ENCODE data around the gene EEFSEC.

Gene EEFSEC

DNA sequence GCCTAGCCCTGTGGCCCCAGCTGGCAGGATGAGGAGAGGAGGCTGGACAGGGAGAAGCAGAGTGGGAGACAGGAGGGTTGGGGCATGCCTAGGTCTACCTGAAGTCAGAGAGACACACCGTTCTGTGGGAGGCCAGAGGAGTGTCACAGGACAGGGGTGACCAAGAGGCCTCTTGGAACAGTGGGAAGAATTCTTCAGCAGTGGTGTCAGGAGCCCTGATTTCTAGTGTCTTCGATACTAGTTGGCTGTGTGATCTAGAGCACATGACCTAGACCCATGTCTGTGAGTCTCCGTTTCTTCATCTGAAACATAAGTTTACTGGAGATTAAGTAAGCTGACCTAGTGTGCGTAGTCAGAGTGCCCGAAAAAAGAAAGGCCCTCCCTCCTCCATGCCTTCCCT lies 92.2 kb downstream of the EEFSEC start:
- no peak for DNase-seq

DNA sequence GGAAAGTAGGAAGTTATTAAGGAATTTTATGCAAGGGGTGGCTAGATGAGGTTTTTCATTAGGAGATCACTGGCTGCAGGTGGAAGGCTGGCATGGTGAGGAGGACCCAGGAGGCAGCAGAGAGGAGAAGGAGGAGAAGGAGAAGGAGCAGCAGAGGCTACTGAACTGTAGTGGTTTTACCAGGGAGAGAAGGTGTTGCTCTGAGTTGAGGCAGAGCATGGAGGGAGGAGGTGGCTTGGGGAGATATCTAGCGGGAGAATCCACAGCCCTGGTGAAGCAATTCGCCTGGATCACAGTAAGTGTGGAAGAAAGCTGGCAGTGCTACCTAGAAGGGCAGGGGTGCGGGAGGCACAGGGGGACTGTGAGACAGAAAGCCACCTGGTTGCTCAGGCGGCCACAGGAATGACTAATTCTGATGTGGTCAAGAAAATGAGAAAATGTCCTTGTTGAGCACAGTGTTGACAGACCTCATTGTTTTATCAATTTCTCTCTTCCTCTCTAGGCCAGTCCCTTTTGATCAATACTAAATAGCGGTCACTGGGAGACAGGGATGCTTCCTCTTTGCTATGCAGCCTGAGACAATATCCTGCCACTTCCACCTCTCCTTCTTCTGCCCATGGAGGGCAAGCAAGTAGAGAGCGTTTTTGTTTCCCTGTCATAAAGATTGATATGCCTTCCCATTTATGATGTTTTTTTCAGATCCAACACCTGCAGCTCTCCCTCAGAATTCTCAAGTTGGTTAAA lies 94.6 kb downstream of the EEFSEC start:
- no peak for DNase-seq

DNA sequence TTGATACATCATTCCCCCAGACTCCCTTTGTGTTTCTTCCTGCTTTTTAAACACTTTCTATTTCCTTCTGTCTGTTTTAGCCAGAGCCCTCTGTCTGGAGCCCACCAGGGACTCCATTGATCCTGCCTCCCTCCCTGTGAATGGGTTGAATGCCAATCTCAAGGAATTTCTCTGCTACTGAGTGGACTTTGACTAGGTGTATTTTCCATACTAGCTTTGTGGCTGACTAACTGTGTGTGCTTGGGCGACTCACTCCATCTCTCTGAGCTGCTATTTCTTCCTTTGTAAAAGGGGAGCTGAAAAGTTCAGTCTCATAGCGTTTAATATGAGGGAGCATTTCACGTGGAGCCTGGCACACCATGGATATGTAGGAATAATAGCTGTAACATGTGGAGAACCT lies 98.8 kb downstream of the EEFSEC start:
- DNase-seq = no peak

DNA sequence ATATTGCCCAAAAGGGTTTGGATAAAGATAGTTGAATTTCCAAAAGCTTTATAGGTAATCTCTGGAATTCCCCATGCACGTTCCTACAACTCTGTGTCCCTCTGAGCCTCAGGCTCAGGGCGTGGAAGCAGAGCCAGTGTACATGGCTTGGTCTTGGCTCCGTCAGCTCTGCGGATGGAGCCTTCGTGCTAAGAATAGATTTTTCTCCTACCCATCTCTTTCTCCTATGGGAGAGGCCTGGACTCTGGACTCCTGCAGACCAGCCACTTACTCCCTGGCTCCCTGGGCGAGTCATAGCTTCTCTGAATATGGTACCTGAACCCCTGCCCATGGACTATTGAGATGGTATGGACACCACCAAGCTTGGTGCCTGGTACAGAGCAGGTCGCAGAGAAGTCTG lies 99.9 kb downstream of the EEFSEC start:
- no peak for DNase-seq

DNA sequence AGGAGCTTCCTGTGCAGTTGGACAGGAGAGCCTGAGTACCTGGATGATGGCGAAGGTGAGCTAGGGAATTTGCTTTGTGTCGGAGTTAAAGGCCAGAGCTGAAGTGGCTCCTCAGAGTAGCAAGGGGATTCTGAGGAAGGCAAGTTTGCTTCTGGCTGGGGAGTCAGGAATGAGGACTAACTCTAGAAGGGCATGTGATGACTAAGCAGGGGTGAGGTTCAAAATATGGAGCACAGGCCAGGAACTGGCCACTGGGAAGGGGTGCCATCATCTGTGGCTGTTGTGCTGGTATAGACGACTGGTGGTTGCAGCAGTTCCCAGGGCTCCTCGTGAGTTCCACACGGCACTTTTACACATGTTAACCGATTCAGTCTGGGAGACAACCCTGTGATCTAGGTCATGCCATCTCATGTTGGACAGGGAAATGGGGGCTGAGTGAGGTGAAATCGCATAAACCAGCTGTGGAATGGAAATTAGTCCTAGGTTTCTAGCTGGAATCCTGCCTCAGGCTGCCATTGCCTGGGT lies 100.8 kb downstream of the EEFSEC start:
- no peak for DNase-seq

DNA sequence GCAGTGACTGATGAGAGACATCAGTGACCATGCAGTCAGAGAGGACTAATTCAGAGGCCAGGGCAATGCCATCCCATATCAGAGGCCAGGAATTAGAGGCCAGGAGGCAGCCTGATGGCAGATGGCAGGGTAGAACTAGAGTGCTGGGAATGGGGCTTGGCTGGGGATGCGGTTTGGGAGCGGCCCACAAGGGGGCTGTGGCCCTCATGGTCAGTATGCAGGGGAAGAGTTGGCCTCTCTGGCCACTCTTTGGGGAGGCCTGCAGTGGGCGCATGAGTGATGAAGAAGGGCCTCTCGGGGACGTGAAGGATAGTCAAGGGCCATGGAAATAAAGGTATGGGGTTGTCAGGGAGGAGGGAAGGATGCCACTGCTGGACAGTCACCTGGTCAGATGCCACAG lies 101.7 kb downstream of the EEFSEC start:
- no peak for DNase-seq

DNA sequence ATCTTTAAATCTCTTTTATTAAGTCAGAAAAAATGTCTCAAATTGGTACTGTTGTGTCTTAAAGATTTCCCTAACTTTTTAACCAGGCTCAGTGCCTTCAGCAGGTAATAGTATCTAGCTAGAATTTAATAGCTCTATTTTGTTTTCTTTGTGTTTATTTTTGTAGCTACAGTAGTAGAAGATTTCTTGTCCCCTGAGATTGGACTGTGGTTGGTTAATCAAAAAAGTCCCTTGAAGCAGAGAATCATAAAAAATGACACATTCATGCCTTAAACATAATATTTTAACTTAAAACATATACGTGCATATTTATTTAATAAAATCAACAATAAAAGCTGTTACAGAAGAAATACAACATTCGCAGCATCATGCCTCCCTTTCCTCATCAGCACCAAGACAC lies 102.8 kb downstream of the EEFSEC start:
- DNase-seq = no peak

DNA sequence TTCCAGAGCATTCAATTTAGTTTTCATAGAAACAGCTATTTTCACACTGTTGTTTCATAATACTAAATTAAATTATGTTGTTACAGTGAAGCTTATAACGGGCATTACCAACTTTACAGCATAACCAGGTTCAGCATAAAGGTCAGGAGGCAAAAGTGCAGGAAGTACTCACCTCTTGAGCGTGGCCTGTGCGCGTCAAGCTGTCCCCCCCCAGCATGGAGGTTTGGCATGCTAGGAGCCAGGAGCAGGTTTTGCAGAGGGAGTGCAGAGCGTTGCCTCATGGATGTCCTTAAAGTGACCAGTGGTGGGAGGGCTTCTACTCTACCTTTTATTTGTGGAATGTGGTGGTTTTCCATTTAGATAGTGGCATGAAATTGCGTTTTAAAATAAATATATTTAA lies 104.4 kb downstream of the EEFSEC start:
- DNase-seq = no peak

DNA sequence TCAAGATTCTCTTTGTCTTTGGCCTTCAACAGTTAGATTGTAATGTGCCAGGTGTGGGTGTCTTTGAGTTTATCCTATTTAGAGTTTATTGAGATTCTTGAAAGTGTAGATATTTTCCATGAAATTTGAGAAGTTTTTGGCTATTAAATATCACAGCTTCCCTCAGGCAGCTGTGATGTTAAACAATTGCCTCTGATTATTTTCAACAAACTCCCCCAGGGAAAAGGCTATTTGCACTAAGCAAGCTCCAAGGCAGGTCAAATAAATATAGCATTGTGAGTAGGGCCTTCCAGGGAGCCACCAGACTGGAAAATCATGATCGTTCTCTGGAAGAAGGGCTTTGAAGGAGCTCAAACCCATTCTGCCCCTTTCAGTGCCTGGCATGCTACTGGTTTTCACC lies 107.0 kb downstream of the EEFSEC start:
- DNase-seq = no peak

DNA sequence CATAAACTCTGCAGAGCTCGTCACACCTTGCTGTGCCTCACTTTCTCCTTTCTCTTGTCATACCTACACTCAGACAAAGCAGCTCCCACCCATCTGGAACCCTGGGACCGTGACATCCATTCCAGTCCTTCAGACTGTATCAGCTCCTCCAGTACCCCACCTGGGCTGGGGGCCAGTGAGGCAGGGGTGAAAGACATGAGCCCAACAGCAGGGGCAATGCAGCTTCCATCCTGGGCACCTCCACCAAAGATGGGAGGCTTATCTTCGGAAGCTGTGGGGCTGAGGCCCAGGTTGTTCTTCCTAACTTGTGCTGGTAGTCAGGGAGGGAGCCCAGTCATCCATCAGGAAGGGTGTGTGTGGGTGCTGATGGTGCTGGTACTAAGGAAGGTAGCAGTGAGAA lies 109.2 kb downstream of the EEFSEC start:
- DNase-seq = no peak

DNA sequence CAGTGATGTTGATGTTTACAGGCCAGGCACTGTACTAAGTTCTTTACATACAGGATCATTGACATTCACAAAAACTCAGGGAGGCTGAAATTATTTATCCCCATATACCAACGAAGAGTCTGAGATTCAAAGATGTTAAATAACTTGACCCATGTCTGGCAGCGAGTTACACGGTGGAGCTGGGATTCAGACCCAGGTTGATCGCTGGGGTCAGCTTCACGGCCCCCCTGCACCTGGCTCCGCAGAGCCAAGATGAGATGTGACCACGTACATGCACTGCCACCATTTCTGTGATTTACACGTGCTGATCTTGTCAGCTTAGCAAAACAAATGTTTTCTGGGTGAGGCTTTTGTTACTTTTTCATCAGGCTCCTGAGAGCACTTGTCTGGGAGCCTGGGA lies 109.8 kb downstream of the EEFSEC start:
- no peak for DNase-seq

DNA sequence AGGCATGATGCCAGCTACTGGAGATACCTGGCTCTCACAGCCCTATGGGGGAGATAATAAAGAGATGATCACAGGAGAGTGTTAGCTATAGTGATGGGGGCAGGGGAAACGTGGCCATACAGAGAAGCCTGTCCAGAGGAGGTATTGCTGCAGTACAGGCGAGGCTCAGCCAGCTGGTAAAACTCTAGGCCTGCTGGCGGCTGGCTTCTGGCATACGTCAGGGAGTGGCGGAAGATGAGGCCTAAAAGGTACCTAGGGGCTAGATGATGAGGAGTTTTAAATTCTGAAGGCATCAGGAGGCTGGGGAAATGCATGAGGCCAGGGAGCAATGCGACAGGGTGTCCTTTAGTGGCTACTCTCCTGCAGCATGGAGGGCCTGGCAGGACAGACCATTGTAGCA lies 110.7 kb downstream of the EEFSEC start:
- DNase-seq = no peak

DNA sequence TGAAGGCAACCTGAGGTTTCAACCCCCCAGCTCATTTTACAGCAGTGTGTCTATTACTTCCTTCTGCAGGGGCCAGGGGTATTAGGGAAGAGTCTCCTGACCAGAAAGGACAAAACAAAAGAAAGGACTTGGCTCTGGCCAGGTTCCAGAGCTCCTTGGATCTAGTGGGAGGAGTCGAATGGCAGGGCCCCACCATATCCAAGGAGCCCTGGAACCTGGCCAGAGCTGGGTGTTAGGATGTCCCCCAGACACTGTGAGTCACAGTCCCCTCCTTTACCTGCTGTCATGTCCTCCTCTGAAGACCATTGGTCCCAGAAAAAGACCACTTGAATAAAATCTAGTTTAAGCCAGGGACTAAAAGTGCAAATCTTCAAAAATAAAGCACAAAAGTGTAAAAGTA lies 113.2 kb downstream of the EEFSEC start:
- DNase-seq = peak; percentile 19

DNA sequence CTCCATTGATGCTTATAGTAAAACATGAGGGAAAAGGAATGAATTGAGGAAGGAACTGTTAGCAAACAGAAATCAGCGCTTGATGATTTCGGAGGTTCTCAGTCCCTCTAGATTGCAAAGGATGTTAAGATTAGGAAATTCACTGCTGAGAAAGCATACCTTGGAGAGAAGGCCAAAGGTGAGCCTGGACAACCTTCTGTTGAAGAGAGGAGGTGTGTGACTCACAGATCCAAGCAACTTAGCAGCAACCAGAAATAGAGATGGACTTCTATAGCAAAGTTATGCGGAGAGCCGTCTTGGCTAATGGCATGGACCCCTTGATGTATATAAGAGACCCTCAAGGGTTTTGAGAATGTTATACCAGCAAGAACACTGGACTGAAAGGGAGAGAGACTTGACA lies 114.3 kb downstream of the EEFSEC start:
- no peak for DNase-seq

DNA sequence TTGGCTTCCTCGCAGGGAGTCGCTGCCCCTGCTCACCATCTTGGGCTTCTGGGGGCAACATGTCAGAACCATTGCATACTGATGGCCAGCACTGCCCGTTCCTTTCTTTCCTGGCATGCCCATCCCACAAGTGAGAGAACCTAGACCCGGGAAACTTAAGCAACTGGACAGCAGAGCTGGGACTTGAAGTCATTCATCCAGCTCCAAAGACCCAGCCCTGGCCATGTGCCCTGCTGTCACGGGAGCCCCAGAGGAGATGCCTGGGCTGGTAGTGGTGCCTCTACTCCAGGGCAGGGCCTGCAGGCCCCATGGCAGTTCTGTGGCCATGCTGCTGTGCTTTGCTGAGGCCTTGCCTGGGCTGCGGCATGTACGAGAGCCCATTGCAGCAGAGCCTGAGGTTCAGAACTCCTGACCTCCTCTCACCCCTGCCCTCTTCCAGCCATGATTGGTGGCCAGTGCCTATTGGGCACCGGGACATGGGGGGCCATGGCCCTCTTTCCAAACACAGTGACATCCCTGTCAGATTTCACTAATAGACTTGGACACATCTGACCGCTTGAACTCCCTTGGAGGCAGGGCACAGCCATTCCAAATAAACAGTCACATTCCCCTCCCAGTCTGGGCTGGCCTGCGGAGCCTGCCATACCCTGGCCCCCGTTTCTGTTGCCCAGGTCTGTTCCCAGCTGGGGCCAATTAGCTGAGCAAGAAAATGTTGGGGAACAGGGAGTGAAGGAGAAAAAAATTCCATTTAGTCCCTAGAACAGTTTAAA lies 115.9 kb downstream of the EEFSEC start:
- no peak for DNase-seq

DNA sequence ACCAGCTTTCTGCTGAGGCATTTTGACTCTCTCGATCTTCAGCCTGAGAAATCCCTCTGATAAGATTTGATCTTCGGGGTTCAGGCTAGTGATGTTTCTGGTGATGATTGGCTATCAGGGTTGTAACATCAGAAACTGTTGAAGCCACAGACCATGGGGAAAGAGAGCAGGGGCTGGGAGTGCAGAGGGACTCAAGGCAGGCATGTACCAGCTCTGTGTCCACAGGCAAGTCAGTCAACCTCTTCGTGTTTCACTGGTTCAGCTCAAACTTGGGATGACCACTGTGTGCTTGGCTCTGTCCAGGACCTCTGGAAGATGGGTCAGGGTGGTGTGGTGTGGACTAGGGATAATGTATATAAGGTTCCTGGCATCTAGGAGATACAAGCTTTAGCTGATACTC lies 116.5 kb downstream of the EEFSEC start:
- no peak for DNase-seq

DNA sequence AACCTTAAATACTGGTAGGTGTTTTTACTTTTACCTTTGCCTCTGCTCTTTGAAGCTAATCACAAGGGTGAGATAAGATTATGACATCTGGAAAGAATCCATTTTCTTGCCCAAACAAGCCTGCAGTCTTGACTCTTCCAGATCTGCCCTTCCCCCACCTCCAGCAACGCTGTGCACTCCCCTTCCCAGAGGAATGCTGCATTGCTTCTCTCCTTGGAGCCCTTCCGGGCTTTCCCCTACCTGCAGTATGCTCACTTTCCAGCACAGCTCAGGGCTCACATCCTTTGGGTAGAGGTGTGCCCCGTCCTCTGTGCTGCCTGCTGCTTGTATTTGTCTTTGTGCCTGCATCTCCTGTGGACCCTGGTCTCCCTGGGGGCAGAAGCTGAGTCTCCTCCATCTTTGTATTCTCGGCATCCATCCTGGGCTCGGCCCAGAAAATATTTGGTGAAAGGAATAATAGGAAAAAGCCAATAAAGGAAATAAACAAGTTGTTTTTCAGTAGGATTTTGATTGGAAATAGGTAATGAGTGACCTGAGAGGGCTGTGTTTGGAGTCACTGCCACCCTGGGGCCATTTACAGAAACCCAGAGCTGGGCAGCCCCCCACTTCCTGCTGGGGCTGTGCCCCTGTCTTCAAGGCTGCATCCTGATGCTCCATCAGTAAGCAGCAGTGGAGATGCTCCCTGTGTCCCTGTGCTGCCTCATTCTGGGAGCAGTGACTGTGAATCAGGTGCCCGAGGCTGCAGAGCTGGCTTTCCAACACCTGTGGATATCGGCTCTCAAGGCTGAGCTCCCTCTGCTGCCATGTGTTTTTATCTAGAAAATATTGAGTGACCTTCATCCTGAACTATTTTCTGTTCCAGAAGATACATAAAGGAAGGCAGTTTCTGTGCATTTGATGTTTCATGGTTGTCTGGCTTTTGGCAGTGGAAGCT lies 117.5 kb downstream of the EEFSEC start:
- no peak for DNase-seq

DNA sequence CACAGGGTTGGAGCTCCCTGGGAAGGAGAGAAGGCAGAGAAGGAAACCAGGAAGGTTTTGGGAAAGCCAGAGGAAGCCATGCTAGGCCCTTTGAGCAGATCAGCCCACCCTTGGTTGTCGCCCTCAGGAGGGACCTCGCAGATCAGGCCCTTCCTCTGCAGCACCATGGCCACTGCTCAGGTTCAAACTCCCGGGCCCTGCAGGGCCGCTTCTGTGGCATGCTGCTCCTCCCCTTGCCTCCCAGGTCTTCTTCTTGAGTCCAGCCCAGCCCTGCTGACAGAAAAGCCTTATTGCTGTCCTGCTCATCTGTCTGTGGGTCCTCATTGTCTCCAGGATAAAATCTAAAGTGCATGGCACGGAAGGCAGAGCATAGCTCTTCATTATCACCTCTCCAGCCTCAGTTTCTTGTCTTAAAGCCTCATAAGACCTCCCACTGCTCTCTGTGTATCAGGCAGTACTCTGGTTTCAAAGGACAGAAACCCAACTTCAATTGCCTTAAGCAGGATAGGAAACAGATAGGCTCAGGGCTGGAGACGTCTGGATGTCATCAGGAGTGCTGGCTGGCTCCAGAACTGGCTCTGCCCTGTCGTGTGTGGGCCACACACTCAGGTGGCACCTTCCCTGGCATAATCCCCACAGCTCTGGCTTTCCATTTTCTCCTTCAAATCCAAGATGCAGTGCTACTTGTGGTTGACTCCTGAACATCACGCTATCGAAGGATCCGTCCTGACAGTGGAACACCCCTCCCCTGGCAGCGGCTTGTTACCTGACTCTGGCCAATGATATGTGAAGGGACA lies 118.5 kb downstream of the EEFSEC start:
- DNase-seq = no peak

DNA sequence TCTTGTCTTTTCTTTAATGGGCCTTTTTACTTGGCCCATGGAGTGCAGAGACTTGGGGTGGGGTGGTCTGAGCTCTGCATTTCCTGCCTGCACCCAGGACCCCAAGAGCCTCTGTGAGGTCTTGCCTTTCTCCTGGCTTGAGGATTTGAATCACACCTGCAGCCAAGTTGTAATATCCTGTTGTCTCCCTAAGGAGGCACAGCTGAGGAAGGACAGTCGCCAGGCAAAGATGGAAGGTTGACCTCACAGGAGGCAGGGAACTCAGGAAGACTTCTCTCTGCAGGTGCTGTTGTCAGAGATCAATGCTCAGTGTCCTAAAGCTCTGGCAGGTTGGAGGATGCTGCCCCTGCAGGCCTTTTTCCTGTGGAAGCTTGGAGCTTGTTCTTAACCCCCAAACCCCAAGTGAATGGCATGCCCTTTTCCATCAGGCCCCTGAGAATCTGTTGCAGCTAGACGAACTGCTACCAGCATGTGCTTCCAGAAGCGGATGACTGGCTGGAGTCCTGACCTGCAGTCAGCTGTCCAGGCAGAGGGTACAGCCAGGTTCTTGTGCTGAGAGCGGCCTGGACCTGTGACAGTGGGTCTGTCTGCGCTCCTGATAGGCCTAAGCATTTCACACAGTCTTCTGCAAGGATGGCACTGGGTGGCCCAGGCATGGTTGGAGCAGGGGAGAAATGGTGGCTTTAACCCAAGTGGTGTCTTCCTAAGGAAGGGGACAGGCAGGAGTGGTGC lies 120.0 kb downstream of the EEFSEC start:
- no peak for DNase-seq

DNA sequence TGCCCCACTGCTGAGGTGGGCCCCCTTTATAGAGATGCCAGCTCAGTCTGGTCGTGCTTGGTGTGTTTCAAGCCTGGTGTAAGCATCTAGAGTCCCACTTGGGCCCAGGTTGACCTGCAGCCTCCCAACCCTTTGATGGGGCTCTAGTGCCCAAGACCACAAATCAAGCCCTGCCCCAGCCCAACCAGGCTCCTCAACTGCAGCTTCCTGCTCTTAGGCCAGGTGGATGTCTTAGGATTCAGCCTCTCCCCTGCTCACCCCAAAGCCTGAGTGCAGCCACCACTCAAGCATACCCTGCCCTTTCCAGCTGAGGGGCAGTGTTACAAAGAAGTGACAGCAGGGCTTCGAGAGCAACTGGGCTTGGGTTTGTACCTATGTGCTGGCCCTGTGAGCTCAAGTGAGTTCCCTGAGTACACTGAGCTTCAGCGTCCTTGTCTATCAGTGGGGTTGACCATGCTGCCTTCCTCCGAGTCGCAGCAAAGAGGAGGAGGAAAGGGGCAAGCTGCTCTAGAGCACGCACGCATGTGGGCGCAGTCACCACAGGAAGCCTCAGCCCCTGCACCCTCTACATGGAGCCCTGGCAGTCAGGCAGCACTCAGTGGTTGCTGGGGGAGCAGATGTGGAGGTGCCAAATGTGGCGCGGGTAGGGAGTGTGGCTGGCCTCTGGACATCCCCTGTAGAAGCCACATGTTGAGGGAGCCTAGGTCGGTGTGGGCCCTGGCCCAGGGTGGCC lies 120.7 kb downstream of the EEFSEC start:
- DNase-seq = no peak

DNA sequence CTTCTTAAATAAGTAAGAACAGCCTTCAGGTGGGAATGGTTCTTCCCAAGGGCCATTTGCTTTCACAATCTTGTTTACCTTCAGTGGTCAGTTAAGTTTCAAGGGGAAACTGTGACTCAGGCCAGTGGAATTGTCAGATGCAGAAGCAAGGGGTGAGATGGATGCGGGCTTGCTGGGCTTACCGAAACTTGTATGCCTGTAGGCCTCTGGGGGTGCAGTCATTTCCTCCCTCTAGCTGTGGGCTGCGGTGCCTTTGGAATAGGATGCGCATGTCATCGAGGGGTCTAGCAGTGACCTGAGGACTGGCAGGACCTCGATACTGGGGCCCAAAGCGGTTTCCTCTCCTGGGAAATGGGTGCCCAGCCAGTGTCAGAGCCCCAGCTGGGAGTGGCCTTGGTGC lies 121.6 kb downstream of the EEFSEC start:
- DNase-seq = peak; percentile 85
